Loucy (cell line): Measurements from ENCODE around the gene CMC2.

ENCODE experiments used
- H2AFZ ChIP-seq: fragments of 200-600 bp; sonication (generic); 2 replicates; pipeline ENCODE4 v1.6.0; 2016; ENCODE audit warnings: antibody characterized with exemption, mild to moderate bottlenecking, low read length, moderate library complexity
- H3F3A ChIP-seq: fragments of 200-600 bp; 2 replicates; pipeline ENCODE4 v1.6.0; 2016; ENCODE audit warnings: antibody characterized with exemption, low read depth, mild to moderate bottlenecking
- H3K27me3 ChIP-seq: fragments of 200-600 bp; sonication (generic); 2 replicates; pipeline ENCODE4 v1.6.1; 2014; ENCODE audit warnings: low read length, mild to moderate bottlenecking; ENCODE audit not compliant: insufficient read depth, poor library complexity, severe bottlenecking
- H3K36me3 ChIP-seq: fragments of 200-600 bp; sonication (generic); 2 replicates; pipeline ENCODE4 v1.6.1; 2016; ENCODE audit warnings: low read length; ENCODE audit not compliant: insufficient read depth
- H3K4me1 ChIP-seq: fragments of 200-600 bp; sonication (generic); 2 replicates; pipeline ENCODE4 v1.5.1; 2014; ENCODE audit warnings: low read length, mild to moderate bottlenecking; ENCODE audit not compliant: insufficient read depth, poor library complexity, severe bottlenecking
- H3K4me2 ChIP-seq: fragments of 200-600 bp; sonication (generic); 2 replicates; pipeline ENCODE4 v1.6.0; 2014; ENCODE audit warnings: antibody characterized with exemption, low read length, low read depth, mild to moderate bottlenecking; ENCODE audit not compliant: poor library complexity, severe bottlenecking
- H3K4me3 ChIP-seq: fragments of 200-600 bp; sonication (generic); 2 replicates; pipeline ENCODE4 v1.5.1; 2014; ENCODE audit warnings: low read length, mild to moderate bottlenecking, mixed read lengths; ENCODE audit not compliant: poor library complexity, severe bottlenecking
- H3K79me2 ChIP-seq: fragments of 200-600 bp; sonication (generic); 2 replicates; pipeline ENCODE4 v1.6.1; 2014; ENCODE audit warnings: low read length; ENCODE audit not compliant: insufficient read depth
- H3K9ac ChIP-seq: fragments of 200-600 bp; sonication (generic); 2 replicates; pipeline ENCODE4 v1.6.0; 2014; ENCODE audit warnings: mild to moderate bottlenecking, low read depth, low read length, moderate library complexity; ENCODE audit not compliant: poor library complexity, severe bottlenecking
- H3K9me2 ChIP-seq: fragments of 200-600 bp; sonication (generic); replicated peaks from 2 replicates; pipeline ENCODE4 v1.6.1; 2016; ENCODE audit warnings: low read depth, low read length, mixed read lengths
- H3K9me3 ChIP-seq: fragments of 200-600 bp; sonication (generic); 2 replicates; pipeline ENCODE4 v1.6.1; 2014; ENCODE audit warnings: mild to moderate bottlenecking, antibody characterized with exemption, low read length, low read depth; ENCODE audit not compliant: insufficient read depth
- H4K20me1 ChIP-seq: fragments of 200-600 bp; sonication (generic); 2 replicates; pipeline ENCODE4 v1.6.0; 2014; ENCODE audit warnings: antibody characterized with exemption, low read length, mild to moderate bottlenecking; ENCODE audit not compliant: insufficient read depth, poor library complexity, severe bottlenecking
- CTCF ChIP-seq: fragments of 200-600 bp; sonication (generic); conservative IDR thresholded peaks from 2 replicates; pipeline ENCODE4 v1.5.1; 2014; ENCODE audit warnings: mild to moderate bottlenecking, antibody characterized with exemption, low read length
- EZH2phosphoT487 ChIP-seq: fragments of 200-600 bp; IDR thresholded peaks from 2 replicates; pipeline ENCODE4 v1.6.1; 2018; ENCODE audit warnings: antibody characterized with exemption, mild to moderate bottlenecking, moderate library complexity, borderline replicate concordance

CMC2 gene

GRCh38 chr16:80988756-80989155, 17.9 kb downstream of the CMC2 start:
- Histone ChIP-seq H3K79me2 (peaks cover 78% of the 10 kb centered on the region), H3F3A (no peaks in the 10 kb centered on the region), H4K20me1 (peaks cover 3% of the 10 kb centered on the region), H3K4me2 (no peak overlapping the region), H3K9me3 (no peaks in the 10 kb centered on the region), H3K27me3 (no peaks in the 10 kb centered on the region), H3K9ac (no peak overlapping the region), H3K4me3 (no peak overlapping the region), H3K9me2 (no peaks in the 10 kb centered on the region), H3K4me1 (peaks cover 10% of the 10 kb centered on the region), H2AFZ (no peak overlapping the region), H3K36me3 (peaks cover 23% of the 10 kb centered on the region; the same call in 1 of the 2 replicates)
- TF ChIP-seq EZH2phosphoT487 (no peak), CTCF (no peak)

DNA sequence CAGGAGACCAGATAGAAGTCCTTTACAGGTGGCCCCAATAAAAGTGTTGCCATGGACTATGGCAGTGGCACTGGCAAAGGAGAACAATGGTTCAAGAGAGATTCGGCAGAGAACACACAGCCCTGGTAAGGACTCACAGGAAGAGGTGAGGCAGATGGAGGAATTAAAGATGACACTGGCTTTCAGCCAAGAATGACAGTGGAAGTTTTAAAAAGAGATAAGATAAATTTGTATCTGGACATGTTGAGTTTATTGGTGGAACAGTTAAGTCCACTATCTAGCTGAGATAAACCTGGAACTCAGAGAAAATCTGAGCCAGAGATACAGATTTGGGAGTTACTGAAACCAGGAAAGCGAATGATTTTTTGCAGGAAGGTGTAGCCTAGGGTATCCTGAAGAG, 20.1 kb downstream of the CMC2 start:
- H3K9me3 ChIP-seq, result no peaks in the 10 kb centered on the region
- TF ChIP-seq CTCF, result no peak
- no peak for TF ChIP-seq EZH2phosphoT487
- H3K9me2 ChIP-seq, result no peaks in the 10 kb centered on the region
- no peak overlapping the region for H2AFZ ChIP-seq
- H4K20me1 ChIP-seq, result peaks cover 6% of the 10 kb centered on the region
- no peaks in the 10 kb centered on the region for H3F3A ChIP-seq
- no peak overlapping the region for H3K4me3 ChIP-seq
- peaks cover 75% of the 10 kb centered on the region for H3K79me2 ChIP-seq
- no peaks in the 10 kb centered on the region for H3K27me3 ChIP-seq
- H3K36me3 ChIP-seq, result peaks cover 17% of the 10 kb centered on the region; the same call in 1 of the 2 replicates
- no peak overlapping the region for H3K4me2 ChIP-seq
- no peak overlapping the region for H3K9ac ChIP-seq
- H3K4me1 ChIP-seq, result peaks cover 10% of the 10 kb centered on the region

DNA sequence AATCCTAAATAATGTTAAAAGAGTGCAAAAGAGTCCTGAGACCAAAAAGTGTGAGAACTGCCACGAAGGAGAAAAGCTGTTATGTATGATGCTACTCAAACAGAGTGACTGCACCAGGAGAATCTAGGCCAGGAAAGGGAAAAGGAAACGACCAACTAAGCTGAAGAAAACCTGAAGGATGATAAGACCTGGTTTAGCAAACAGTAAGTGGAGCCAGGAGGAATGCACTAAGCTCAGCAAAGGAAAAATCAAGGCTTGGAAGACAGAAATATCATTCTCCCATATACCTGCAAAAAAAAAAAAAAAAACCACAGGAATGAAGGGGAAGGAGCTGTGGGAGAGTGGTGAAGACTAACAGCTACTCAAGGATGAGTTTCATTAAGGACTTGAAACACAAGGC, 21.1 kb downstream of the CMC2 start:
- H3F3A ChIP-seq, result no peaks in the 10 kb centered on the region
- H3K36me3 ChIP-seq, result peaks cover 9% of the 10 kb centered on the region; the same call in 1 of the 2 replicates
- H3K4me2 ChIP-seq, result no peak overlapping the region
- H2AFZ ChIP-seq, result no peak overlapping the region
- no peak overlapping the region for H3K4me3 ChIP-seq
- H3K79me2 ChIP-seq, result peaks cover 71% of the 10 kb centered on the region
- peaks cover 6% of the 10 kb centered on the region for H4K20me1 ChIP-seq
- no peaks in the 10 kb centered on the region for H3K9me2 ChIP-seq
- H3K27me3 ChIP-seq, result no peaks in the 10 kb centered on the region
- no peak overlapping the region for H3K9ac ChIP-seq
- TF ChIP-seq EZH2phosphoT487, result no peak
- no peak for TF ChIP-seq CTCF
- H3K4me1 ChIP-seq, result peaks cover 10% of the 10 kb centered on the region
- H3K9me3 ChIP-seq, result no peaks in the 10 kb centered on the region
